ENCODE results near the gene PPA1.
"Not testable (repeated sequence)": the region's sequence is repeated elsewhere in the genome, so short reads cannot be mapped to it uniquely, and the experiment has no call there.

Gene PPA1

DNA sequence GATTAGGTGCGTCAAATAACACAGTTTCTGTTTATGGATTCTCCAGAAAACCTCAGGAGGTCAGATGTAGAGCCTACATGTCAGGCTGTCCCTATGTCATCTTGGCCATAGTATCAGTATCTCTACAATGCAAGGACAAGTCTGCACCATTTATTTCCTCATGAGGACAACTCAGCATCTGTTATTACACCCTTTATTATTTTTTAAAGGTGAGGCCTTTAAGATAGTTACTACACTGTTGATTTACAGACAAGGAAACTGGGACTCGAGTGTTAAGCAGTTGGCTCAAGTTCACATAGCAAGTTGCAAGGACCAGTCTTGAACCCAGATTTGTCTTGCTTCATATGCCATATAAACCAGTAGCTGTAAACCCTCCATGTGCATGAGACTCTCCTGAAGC lies 23.2 kb upstream of the PPA1 start:
- intact Hi-C loops (cut with DNase I) = no loop called here
- DNase-seq = no peak

DNA sequence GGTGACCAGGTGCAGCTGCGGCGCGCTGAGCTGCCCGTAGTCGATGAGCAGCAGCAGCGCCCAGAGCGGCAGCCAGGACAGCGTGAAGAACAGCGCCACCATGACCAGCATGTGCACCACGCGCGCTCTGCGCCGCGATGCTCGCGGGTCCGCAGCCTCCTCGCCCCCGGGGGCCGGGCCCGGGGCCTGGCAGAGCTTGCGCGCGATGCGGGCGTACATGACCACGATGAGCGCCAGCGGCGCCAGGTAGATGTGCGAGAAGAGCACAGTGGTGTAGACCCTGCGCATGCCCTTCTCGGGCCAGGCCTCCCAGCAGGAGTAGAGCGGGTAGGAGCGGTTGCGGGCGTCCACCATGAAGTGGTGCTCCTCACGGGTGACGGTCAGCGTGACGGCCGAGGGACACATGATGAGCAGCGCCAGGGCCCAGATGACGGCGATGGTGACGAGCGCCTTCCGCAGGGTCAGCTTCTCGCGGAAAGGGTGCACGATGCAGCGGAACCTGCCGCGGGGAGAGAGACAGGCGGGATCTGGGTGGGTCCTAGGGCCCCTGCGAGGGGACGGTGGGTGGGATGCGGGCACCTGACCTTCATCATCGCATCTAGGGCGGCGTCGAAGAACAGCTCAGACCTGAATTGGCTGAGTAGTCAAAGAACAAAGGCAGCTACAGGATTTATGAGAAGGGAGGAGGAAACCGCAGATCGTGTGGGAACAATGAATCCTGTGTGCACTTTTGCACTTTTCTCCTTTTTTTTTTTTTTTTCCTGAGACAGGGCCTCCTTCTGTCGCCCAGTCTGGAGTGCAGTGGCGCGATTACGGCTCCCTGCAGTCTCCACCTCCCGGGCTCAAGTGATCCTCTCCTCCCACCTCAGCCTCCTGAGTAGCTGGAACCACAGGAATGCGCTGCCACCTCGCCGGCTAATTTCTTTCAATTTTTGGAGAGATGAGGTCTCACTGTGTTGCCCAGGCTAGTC lies 22.4 kb upstream of the PPA1 start:
- peak in 13 of 42 donors; percentile 6 to 60 (median 17) for DNase-seq
- intact Hi-C loops (cut with DNase I) = no loop called here

DNA sequence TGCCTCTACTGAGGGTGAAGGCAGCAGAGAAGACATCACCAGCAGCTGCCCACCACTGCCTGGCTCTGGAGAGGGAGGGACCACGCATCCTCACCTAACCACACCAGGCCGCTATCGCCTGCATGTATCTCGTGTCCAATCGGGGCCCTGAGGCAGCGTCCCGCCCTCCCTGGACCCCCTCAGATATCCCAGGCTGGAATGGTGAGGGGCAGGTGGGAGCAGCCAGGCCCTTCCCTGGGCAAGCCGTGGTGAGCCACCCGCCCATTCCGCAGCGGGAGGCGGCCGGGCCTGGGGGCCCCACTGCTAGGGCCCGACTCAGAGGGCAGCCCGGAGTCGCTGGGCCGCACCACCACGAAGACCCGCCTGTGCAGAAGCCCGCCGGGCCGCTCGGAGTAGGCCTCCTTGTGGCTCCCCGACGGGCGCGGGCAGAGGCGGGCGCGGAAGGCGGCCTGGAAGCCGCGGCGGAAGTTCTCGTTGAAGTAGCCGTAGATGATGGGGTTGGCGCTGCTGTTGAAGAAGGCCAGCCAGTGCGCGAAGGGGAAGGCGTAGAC lies 21.6 kb upstream of the PPA1 start:
- intact Hi-C loops (cut with DNase I) = no loop called here
- no peak for DNase-seq

DNA sequence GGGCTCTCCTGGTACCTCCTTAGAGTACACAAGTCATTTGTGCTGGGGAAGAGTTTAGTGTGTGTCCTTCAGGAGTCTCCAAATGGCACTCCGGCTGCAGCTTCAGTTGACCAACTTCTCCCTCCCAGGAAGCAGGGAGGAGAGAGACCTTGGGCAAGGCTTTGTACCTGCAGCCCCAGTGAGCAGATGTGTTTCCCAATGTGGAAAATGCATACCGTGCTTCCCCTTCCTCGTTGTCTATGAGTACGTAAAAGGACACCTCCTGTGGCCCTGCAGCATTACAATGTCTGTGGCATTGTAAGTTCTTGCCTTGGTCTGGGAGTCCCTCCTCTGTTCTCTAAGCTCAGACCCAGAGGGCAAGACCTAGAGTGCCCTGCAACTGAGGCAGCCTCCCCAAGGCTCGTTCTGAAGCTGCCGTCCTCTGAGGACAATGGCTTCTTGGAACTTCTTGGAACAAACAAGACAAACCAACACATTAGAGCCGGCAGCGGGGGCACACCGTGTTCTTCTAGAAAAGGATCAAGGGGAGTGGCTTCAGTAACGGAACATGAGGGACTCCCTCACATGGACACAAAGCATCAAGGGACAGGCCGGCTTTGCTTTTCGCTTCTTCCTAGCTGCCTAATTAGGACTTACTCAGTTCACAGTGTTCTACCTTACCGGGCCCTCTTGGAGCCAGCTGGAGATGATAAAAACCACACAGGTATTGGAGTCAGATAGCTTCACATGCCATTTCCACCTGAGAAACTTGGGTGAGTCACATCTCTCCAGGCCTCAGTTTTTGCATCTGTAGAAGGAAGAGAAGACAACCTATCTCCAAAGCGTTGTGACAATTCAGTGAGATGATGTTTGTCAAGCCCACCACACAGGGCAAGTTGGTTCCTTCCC lies 20.9 kb upstream of the PPA1 start:
- peak in 11 of 42 donors; percentile 14 to 60 (median 37) for DNase-seq

DNA sequence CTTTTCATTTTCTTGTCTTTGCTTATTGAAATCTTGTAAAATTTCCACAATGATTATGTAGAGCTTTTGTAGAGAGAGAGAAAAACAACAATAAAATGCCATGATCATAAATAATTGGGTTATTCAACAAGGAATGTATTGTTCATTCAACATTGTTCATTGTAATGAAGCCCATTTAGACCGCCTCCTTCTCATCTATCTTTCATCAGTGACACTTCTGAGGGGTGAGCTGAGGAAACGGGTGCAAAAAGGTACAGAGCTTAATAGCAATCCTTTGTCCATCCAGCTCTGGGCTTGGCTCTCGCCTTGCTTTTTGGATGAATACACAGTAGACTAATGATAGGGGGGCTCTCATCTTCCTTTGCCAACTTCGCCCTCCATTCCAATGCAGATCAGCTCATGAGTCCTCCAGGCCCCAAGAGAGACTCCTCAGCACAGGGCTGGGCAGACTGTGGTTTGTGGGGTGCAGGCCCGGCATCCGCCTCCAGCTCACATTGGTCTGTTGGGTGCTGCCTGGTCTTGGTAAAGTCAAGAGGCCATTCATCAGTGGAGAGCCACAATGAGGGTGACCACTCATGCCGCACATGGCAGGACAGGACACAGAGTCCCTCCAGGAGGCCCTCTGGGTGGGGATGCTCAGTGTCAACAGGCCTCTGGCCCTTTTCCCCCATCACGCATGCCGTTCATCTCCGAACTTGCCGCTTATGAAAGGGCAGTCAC lies 17.9 kb upstream of the PPA1 start:
- intact Hi-C loops (cut with DNase I) = no loop called here
- DNase-seq = peak in 33 of 42 donors; percentile 8 to 82 (median 47)

More for the DNA sequence above, 20.9 kb upstream of the PPA1 start:
- intact Hi-C loops (cut with DNase I) = no loop called here

DNA sequence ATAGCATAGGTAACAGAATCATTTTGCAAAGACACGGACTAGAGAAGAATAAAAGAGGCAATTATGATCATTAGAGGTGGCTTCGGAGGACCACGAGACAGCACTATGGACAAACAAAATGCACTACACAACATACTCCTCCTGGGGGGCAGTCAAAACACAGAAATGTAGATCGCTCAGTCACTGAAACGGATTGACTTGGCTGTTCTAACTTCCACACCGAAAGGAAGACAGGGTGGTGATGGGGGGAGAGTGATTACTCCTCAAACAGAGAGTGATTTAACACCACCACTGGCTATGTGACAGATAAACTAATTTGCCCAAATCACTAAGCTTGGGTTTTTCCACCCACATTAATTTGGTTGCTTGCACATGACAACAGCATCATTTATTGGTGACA lies 14.1 kb upstream of the PPA1 start:
- intact Hi-C loops (cut with DNase I) = no loop called here
- DNase-seq = no peak

DNA sequence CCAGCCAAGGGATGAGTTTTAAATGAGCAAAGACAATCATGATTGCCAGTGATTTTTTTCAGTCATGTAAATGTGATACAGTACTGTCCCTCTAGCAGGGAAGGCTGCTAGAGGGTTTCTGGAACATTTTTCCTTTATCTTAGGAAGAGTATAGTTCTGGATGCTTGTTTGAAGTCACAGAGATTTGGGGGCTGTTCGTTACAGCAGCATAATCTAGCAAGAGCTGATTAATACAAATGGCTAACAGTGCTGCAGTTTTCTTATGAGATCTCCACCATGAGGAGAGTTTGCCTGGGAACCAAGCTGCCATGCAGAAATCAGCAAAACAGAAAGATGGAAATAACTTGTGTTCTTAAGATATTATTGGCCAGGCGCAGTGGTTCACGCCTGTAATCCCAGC lies 7.9 kb upstream of the PPA1 start:
- no peak for DNase-seq
- intact Hi-C loops (cut with DNase I) = no loop called here

DNA sequence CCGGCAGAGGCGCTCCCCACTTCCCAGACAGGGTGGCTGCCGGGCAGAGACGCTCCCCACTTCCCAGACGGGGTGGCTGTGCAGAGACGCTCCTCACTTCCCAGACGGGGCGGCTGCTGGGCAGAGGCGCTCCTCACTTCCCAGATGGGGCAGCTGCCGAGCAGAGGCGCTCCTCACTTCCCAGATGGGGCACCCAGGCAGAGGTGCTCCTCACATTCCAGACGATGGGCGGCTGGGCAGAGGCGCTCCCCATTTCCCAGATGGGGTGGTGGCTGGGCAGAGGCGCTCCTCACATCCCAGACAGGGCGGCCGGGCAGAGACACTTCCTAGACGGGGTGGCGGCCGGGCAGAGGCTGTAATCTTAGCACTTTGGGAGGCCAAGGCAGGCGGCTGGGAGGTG lies 6.8 kb upstream of the PPA1 start:
- intact Hi-C loops (cut with DNase I); DNase-seq: not testable (repeated sequence)

DNA sequence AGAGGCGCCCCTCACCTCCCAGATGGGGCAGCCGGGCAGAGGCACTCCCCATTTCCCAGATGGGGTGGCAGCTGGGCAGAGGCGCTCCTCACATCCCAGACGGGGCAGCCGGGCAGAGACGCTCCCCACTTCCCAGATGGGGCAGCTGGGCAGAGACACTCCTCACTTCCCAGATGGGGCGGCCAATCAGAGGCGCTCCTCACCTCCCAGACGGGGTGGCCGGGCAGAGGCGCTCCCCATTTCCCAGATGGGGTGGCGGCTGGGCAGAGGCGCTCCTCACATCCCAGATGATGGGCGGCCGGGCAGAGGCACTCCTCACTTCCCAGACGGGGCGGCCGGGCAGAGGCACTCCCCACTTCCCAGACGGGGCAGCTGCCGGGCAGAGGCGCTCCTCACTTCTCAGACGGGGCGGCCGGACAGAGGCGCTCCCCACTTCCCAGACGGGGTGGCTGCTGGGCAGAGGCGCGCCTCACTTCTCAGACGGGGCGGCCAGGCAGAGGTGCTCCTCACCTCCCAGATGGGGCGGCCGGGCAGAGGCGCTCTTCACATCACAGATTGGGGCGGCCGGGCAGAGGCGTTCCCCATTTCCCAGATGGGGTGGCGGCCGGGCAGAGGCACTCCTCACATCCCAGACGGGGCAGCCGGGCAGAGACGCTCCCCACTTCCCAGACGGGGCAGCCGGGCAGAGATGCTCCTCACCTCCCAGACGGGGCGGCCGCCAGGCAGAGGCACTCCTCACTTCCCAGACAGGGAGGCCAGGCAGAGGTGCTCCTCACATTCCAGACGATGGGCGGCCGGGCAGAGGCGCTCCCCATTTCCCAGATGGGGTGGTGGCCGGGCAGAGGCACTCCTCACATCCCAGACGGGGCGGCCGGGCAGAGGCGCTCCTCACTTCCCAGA lies 6.1 kb upstream of the PPA1 start:
- intact Hi-C loops (cut with DNase I); DNase-seq: not testable (repeated sequence)

DNA sequence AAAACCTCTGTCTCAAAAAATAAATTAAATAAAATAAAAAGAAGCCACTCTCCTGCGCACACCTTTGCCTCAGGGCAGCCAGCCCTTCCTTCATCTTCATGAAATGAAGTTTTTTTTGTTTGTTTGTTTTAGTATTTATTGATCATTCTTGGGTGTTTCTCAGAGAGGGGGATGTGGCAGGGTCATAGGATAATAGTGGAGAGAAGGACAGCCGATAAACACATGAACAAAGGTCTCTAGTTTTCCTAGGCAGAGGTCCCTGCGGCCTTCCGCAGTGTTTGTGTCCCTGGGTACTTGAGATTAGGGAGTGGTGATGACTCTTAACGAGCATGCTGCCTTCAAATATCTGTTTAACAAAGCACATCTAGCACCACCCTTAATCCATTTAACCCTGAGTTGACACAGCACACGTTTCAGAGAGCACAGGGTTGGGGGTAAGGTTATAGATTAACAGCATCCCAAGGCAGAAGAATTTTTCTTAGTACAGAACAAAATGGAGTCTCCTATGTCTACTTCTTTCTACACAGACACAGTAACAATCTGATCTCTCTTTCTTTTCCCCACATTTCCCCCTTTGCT lies 4.8 kb upstream of the PPA1 start:
- intact Hi-C loops (cut with DNase I); DNase-seq: not testable (repeated sequence)

DNA sequence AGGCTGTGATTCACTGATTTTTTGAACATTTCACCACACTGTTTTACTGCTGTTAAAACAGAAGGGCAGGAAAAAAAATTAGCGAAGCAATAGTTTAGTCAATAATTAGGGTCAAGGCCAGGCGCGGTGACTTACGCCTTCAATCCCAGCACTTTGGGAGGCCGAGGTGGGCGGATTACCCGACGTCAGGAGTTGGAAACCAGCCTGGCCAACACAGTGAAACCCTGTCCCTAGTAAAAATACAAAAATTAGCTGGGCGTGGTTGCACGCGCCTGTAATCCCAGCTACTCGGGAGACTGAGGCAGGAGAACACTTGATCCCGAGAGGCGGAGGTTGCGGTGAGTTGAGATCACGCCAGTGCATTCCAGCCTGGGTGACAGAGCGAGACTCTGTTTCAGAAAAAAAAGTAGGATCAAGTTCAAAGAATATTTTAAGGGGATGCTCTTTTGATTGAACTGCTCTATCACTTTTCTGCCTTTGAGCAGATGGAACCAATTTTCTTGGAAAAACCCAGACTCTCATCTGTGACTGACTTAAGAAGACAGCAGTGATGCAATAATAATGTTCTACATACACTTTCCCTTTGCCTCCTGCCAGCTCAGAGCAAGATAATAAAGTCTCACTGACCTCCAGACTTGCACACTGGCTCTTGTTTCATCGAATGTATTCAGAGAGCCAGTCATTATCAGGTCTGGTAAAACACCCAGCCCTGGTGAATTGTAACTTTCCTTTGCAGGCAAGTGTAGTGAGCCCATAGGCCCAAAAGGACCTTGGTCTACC lies 1.6 kb upstream of the PPA1 start:
- intact Hi-C loops (cut with DNase I) = loop anchor here (5.0 kb wide), 1 partner anchor 147 kb away; the partner anchor contains the start of gene LRRC20
- peak in 1 of 42 donors; percentile 40 for DNase-seq

DNA sequence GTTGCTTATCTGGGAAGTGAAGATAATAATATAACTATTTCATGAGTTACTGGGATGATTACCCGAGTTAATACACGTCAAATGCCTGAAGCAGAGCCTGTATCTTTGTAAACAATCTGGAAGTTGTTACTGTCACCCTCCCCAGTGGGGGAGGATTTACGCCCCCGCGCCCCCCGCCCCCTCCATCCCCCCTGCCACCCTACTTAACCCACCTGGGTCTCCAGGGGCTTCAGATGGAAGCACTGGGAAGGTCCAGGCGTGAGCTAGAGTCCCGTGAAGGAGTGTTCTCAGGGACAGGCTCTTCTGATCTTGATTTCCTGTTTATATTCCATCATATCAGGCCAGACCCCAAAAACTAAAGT lies 691 bp upstream of the PPA1 start:
- no peak for DNase-seq
- intact Hi-C loops (cut with DNase I) = loop anchor here (5.0 kb wide), 1 partner anchor 148 kb away; the partner anchor contains the start of gene LRRC20

DNA sequence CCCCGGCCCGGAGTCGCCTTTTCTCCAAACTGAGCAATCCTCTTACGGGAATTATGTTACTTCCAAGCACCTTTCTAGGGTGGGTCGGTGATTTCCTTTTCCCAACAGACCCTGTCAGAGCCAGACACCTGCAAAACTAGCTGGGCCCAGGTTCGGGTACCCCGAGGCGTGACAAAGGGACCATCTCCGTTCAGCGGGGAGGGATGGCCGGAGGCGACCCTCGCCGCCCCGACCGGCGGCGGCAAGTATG lies 445 bp downstream of the PPA1 start:
- intact Hi-C loops (cut with DNase I) = loop anchor here (5.0 kb wide), 1 partner anchor 150 kb away; the partner anchor contains the start of gene LRRC20
- DNase-seq = peak in 1 of 42 donors; percentile 43

DNA sequence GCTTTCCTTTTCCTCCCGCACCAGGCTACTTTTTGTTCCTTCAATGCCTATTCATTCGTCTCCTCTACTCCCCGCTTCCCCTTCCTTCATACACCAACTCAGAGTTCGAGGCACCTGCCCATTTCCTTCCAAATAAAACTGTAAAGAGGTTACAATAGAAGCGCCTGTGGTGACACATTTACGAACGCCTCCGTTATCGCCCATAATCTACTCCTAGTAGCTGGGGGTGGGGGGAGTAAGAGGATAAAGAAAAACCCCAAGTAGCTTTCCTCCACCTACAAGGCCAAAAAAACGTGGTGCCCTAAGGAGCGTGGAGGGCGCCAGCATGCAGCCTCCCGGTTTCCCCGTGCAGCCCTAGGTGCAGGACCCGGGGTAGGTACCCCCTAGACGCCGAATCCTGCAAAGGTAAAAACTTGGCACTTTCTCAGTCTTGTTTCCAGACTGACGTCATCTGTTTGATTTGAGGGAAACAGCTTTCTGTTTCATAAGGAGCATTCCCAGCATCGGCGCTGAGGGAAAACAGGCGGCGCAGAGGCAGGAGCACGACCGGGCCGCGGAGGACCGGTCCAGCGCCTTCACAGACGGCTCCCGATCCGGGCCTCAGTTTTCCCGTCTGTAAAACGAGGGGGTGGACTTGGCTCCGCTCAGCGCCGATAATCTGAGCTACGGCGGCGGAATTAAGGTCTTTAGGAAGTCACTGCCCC lies 922 bp downstream of the PPA1 start:
- intact Hi-C loops (cut with DNase I) = loop anchor here (5.0 kb wide), 1 partner anchor 150 kb away; the partner anchor contains the start of gene LRRC20
- peak in 36 of 42 donors; percentile 15 to 73 (median 44) for DNase-seq

DNA sequence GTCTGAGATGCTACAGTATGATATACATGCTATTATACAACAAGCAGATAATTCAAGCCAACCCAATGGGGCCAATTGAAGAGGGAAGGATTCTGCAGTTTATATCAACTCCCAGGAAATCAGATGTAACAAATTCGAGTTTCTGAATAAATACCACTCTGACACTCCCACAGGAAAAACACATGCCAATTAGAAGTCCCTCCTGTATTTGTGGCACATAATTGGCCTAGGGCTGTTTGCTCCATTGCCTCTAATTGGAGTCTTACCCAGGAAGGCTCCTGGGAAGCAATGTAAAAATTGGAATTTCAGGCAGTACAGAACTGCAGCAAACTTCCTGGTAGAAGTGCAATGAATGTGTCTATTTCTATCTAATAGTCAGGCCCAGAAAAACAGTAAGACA lies 4.7 kb downstream of the PPA1 start:
- intact Hi-C loops (cut with DNase I) = no loop called here
- no peak for DNase-seq
